CD4-positive, alpha-beta T cell treated with Interleukin-12 subunit alpha and Interleukin-12 subunit beta, for 1 hour (primary cell): Measurements from ENCODE around the gene IMPDH2.

Source experiments
- DNase-seq: peaks from one replicate; pipeline ENCODE4 v3.0.0-alpha.2; 2020

The IMPDH2 gene

GRCh38 chr3:49028673-49029562, at the start of gene IMPDH2:
Gene IMPDH2, minus strand, starts transcription at chr3:49029398. Its CDS starts 48 bp downstream, at chr3:49029350.
- DNase-seq, result peak; percentile 96

GRCh38 chr3:49076646-49077045, 47.4 kb upstream of the IMPDH2 start:
- DNase-seq, result no peak

DNA sequence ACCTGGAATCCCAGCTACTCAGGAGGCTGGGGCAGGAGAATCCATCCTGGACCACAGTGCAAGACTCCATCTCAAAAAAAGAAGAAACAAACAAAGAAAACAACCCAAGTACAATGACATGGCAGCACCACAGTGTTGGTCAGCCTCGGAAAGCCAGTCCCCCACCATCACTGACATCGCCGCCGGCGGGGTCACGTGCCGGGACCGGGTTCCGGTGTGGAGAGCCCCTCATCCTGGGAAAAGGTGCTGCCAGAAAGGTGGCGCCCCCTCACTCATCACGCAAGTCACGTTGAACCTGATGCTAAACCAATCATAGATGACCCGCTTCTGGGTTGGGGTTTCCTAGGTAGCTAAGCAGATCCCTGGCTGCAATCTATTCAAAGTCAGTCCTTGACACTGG, 46.9 kb upstream of the IMPDH2 start:
- DNase-seq, result no peak

GRCh38 chr3:49058011-49058410, 28.8 kb upstream of the IMPDH2 start:
- no peak for DNase-seq

- no peak for DNase-seq
Measured at GRCh38 chr3:49057268-49057667, 28.1 kb upstream of the IMPDH2 start.

DNA sequence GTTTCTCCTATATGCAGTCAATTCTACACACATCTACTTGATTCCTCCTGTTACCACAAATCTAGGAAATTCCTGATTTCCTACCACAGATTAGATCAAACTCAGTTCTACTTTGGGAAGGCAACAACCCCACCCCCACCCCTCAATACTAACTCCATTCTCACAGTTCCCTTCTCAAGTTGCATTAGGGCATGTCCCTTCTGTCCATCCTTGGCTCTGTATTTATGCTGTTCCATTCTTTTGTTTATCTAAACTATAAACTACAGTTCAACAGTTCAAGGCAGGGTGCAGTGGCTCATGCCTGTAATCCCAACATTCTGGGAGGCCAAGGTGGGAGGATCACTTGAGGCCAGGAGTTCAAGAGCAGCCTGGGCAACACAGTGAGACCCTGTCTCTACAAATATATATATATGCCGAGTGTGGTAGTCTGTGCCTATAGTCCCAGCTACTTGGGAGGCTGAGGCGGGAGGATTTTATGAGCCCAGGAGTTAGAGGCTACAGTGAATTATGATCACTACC, 25.2 kb upstream of the IMPDH2 start:
- DNase-seq, result no peak

DNA sequence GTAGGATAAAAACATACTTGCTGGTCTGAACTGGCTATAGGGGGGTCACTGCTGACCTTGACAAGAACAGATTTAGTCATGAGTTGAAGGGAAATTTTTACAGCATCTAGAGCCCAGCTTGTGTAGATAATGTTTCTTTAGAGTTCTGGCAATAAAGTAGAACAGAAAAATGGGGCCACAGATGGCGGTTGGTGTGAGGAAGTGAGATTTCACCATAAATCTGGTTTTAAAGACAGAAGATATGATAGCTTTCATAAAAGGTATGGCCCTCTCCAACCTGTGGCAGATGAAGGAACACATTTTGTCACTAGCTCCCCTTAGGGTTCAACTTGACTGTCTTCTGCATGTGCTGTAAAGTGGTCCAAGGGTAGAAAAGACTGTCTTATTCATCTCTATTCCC, 24.3 kb upstream of the IMPDH2 start:
- DNase-seq, result no peak

- no peak for DNase-seq
Measured at GRCh38 chr3:49035281-49035680, 6.1 kb upstream of the IMPDH2 start.

- no peak for DNase-seq
Measured at GRCh38 chr3:49034650-49035049, 5.5 kb upstream of the IMPDH2 start.

GRCh38 chr3:49032646-49033304, 3.6 kb upstream of the IMPDH2 start:
- DNase-seq, result no peak

DNA sequence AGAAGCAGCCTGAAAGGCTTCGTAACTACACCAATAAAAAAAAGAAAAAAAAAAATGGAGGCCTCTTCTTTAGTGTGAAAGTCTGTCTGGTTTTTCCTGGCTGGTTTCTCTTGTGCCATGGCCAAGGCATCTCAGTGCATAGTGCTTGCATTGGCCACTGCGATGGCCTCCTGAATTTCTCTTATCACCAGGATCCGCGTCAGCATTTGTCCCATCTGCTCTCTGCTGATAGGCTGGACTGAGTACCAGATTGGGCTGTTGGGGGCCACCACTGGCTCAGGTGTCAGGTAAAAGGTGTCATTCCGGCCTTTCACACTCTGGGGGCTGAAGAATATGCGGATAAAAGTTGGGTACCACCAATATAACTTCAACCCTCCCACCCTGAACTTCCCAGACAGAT, 1.1 kb upstream of the IMPDH2 start:
- no peak for DNase-seq

DNA sequence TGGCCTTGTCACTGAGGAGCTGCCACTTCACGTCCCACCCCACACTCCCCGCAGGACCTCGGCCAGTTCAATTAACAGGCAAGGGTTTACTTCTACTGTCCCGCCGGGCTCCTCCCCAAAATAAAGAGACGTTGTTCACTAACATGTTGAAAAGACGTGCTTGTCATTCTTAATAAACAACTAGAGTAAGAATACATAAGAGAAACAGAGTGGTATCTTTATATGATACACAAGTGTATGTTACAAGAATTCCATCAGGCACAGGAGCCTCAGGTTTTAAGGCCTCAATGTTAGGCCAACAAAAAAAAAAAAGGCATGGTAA, 326 bp upstream of the IMPDH2 start:
- no peak for DNase-seq

GRCh38 chr3:49028298-49028672, 913 bp downstream of the IMPDH2 start:
- no peak for DNase-seq

DNA sequence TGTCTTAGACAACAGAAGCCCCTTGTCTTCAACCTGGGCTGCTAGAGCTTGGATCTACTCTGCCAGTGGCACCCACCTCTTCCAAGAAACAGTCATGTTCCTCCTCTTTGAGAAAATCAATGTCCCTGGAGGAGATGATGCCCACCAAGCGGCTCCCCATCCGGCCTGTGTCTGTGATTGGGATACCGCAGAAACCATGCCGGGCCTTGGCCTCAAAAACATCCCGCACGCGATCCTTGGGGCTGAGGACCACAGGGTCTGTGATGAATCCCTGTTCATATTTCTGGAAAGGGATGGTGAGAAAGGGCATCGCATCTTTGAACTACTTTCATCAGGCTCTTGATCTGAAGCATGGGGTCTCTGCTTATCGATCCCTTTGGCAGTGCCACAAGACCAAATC, 1.6 kb downstream of the IMPDH2 start:
- no peak for DNase-seq

- no peak for DNase-seq
Measured at GRCh38 chr3:49026536-49026935, 2.7 kb downstream of the IMPDH2 start.

DNA sequence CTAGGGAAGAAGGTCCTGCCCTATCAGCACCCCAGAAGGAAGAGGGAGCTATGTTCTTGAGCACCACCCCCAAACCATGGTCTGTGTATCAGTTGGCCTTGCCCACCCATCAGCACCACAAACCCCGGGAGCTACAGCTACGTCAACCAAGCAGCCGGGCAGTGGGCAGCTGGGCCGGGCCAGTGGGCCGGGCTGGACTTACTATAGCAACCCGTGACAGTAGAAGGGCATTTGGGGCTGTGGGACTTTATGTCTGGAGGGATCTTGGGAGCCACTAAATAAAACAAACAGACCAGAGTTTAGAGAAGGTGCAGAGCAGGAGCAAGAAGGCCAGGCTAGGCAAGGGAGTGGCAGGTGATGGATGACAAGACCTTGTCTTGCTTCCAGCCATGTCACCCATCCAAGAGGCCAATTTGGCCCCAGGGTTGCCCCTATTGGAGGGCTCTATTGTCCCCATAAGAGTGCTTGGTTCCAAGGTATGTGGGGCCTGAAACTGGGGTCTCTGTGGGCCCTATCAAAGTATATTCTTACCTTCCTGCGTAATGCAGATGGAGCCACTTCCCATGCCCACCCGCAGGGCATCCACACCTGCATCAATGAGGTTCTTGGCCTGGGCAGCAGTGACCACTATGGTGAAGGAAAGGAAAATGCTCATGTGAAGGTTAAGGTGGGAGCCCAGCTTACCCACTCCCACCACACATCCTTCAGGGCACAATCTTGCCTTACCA, 3.2 kb downstream of the IMPDH2 start:
- no peak for DNase-seq

DNA sequence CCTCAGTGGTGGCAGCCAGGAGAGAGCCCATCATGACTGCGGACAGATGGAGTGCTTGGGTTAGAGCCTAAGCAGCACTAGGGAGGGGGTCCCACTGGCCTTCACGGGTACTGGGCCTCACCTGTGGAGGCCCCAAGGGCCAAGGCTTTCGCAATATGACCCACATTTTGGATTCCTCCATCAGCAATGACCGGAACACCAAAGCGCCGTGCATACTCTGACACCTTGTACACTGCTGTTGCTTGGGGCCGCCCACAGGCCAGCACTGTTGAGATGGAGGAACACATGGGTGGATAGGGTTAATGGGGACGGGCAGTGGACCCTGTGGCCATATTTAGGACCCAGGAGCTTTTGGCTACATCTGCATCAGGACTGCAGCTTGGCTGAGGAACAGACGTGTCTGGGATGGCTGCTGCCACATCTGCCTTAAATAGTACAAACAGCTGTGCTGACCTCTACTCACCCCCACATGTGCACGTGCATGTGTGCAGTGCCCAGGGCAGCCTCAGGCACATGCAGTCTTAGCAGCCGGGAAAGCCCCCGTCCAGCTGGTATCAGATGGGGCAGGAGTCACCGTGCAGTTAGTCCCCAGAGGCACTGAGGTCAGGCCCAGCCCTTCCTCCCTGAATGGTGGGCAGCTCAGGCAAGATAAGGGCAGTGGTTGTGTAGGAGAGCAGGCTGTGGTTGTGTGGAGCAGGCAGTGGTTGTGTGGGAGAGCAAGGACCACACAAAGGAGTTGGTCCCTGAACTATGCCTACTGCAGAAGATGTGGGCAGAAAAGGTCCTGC, 4.0 kb downstream of the IMPDH2 start:
- DNase-seq, result no peak

DNA sequence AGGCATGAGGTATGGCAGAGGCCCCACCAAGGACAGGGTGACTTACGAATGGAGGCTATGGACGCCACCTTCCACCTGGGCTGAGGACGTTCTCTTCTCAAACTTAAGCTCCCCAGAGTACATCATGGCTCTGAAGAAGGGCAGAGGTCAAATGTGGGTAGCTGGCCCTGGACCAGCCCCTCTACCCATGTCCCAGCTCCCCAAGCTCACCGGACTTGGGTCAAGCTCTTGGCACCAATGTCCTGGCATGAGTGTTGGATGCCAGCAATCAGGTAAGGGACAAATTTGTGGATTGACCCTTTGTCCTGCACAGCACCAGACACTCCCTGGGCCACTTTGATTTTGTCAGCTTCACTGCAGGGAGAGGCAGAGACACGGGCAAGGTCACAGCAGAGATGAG, 4.7 kb downstream of the IMPDH2 start:
- DNase-seq, result no peak

DNA sequence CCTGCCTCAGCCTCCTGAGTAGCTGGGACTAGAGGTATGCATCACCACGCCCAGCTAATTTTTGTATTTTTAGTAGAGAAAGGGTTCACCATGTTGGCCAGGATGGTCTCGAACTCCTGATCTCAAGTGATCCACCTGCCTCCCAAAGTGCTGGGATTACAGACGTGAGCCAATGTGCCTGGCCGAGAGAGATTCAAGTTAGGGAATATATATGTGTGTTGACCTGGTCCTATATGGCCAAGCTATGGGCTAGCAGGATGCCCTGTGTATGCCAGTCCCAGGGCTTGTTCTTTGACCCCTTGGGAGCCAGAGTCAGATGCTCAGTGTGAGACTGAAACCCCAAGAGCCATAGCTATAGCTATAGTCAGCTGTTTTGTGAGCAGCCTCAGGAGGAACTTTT, 5.4 kb downstream of the IMPDH2 start:
- no peak for DNase-seq

DNA sequence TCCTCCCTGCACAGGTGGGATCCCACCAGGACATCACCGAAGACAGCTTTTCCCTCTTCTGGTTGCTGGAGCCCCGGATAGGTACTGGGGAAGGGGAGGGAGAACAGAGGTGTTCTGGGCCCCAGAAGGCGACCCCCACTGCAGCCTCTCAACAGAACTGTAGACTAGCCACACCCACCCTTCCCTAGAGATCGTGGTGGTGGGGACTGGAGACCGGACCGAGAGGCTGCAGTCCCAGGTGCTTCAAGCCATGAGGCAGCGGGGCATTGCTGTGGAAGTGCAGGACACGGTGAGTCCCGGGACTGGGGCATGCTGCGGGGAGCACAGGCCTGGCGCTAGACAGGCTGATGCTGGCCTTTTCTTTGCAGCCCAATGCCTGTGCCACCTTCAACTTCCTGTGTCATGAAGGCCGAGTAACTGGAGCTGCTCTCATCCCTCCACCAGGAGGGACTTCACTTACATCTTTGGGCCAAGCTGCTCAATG, 6.5 kb downstream of the IMPDH2 start:
- no peak for DNase-seq

GRCh38 chr3:49021813-49022687, 7.1 kb downstream of the IMPDH2 start, which contains the start of gene NDUFAF3:
Gene NDUFAF3, plus strand, starts transcription at chr3:49022121. Its CDS starts 24 bp downstream, at chr3:49022145.
- peak; percentile 94 for DNase-seq
